ENCODE data around the gene DRAP1.
A peak's percentile ranks its signal among the peaks of the same experiment; 100 is the strongest.

DRAP1 gene

DNA sequence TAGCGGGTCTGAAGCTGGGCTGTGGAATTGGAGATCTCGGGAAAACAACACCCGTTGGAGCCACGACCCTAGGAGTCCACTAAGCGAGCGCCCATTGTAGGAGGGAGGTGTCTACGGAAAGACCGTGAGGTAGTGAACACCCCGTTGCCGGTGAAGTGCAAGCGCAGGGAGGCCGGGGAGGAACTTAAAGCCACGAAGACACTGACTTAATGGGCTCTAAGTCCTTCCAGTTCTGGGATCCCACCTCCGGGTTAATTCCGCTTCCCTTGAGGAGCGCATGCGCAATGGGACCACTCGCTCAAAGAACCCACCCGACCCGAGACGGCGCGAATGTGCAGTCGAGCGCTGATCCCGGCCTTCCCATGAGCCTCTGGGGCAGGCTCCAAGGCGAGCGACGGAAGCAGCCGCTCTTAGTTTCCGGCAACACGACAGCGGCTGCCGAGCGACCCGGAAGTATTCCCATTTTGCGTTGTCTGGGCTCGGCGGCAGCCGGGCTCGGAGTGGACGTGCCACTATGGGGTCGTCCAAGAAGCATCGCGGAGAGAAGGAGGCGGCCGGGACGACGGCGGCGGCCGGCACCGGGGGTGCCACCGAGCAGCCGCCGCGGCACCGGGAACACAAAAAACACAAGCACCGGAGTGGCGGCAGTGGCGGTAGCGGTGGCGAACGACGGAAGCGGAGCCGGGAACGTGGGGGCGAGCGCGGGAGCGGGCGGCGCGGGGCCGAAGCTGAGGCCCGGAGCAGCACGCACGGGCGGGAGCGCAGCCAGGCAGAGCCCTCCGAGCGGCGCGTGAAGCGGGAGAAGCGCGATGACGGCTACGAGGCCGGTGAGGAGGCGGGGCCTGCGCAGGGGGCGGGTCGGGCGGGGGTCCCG, 42.3 kb downstream of the DRAP1 start, which contains the start of gene SART1:
Gene SART1, plus strand, starts transcription at position 468 of the 874 bp plus-strand sequence. Its CDS starts 47 bp downstream, at position 515.
- DNase-seq (ENCODE audit: low read depth): peak; percentile 86

GRCh38 chr11:65962141-65962564, 42.9 kb downstream of the DRAP1 start:
- DNase-seq (ENCODE audit: low read depth): no peak

DNA sequence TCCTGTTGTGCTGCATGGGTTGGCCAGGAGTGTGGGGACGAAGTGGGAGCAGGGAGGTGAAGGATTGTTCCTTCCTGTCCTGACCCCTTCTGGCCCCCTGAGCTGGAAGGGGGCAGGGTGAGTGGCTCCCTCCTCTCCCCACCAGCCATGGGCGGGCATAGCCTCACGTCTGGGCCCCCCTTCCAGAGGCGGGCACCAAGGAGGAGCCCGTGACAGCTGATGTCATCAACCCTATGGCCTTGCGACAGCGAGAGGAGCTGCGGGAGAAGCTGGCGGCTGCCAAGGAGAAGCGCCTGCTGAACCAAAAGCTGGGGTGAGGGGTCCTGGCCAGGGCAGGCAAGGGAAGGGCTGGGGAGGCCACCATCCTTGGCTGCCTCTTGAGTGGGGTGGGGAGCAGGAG, 45.7 kb downstream of the DRAP1 start:
- no peak for DNase-seq (ENCODE audit: low read depth)

GRCh38 chr11:65965986-65966762, 46.9 kb downstream of the DRAP1 start:
- DNase-seq (ENCODE audit: low read depth): no peak

DNA sequence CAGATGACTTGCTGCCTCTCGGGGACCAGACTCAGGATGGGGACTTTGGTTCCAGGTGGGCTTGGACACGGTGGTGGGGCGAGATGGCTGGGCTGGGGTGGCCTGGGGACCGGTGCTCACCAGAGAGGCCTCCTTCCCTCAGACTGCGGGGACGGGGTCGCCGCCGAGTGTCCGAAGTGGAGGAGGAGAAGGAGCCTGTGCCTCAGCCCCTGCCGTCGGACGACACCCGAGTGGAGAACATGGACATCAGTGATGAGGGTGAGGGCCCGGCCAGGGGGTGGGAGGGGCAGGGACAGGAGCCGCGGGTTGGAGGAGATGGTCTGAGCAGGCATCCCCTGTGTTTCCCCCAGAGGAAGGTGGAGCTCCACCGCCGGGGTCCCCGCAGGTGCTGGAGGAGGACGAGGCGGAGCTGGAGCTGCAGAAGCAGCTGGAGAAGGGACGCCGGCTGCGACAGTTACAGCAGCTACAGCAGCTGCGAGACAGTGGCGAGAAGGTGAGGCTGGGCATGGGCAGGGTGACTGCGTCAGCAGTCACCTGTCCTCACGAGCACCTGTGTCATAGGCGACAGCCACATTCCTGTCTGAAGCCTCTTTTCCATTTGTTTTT, 48.2 kb downstream of the DRAP1 start:
- no peak for DNase-seq (ENCODE audit: low read depth)

DNA sequence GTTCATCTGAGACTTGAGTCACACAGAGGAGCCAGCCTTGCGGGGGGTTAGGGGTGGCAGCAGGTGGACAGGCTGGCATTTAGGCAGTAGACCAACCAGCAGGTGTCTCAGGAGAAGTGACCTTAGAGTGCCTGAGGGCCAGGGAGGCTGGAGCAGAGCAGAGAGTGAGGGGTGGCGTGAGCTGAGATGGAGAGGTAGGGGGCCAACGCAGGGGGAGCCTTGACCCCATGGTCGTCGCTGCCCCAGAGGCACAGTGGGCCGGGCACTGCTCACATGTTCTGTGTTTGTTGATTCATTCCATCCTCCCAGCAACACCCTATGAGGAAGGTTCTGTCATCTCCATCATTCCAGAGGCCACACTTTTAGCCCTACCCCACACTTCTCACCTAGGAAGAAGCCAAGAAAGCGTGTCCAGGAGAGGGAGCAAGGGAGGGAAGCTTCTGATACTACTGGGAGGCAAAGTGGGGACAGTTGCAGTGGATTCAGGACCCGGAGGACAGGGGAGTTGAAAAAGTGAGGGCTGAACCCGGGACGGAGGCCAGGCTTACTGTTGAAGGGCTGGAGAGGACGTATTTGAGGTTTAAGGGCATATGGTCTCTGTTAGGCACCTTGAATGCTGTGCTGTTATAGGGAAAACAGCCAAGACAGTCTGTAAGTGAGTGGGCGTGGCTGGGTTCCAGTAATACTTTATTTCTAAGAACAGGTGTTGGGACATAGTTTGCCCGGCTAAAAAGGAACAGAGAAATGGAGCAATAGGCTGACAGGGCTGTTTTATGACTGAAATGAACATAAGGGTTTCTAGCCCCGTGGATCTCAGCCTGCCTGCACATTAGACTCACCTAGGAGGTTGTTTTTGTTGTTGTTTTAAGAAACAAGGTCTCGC, 49.6 kb downstream of the DRAP1 start:
- DNase-seq (ENCODE audit: low read depth): no peak

All from stimulated activated CD8-positive, alpha-beta memory T cell treated with anti-CD3 and anti-CD28 coated beads, Interleukin-15, amount 100 ng/mL, for 24 hours (primary cell).